Hepatocyte (in vitro differentiated cells): ENCODE measurements around the gene SDR42E2. TPM values are rescaled to one million over a fixed set of nuclear protein-coding genes. Genes with fewer than 3 reads are reported as not detected.

Experiments
- DNase-seq: peaks from one replicate; pipeline ENCODE4 v3.0.0-alpha.2; 2016; ENCODE audit warnings: low spot score
- H2AFZ ChIP-seq: fragments of 200-600 bp; sonication (generic); 2 replicates; pipeline ENCODE4 v1.6.0; 2016; ENCODE audit warnings: antibody characterized with exemption, mild to moderate bottlenecking
- H3K27ac ChIP-seq: fragments of 200-600 bp; sonication (generic); 2 replicates; pipeline ENCODE4 v1.5.1; 2016; ENCODE audit warnings: mild to moderate bottlenecking
- H3K27me3 ChIP-seq: fragments of 200-600 bp; sonication (generic); 2 replicates; pipeline ENCODE4 v1.6.1; 2016
- H3K36me3 ChIP-seq: fragments of 200-600 bp; sonication (generic); replicated peaks from 2 replicates; pipeline ENCODE4 v1.5.1; 2016; ENCODE audit warnings: low read depth; ENCODE audit not compliant: insufficient read depth
- H3K4me1 ChIP-seq: fragments of 200-600 bp; sonication (generic); 2 replicates; pipeline ENCODE4 v1.5.1; 2016; ENCODE audit warnings: mild to moderate bottlenecking, moderate library complexity; ENCODE audit not compliant: insufficient read depth
- H3K4me2 ChIP-seq: fragments of 200-600 bp; sonication (generic); 2 replicates; pipeline ENCODE4 v1.6.0; 2016
- H3K4me3 ChIP-seq: fragments of 200-600 bp; sonication (generic); 2 replicates; pipeline ENCODE4 v1.5.1; 2016; ENCODE audit warnings: mild to moderate bottlenecking
- H3K79me2 ChIP-seq: fragments of 200-600 bp; sonication (generic); 2 replicates; pipeline ENCODE4 v1.6.0; 2017; ENCODE audit warnings: mild to moderate bottlenecking
- H3K9me2 ChIP-seq: fragments of 200-600 bp; sonication (generic); replicated peaks from 2 replicates; pipeline ENCODE4 v1.6.0; 2017; ENCODE audit warnings: mild to moderate bottlenecking; ENCODE audit not compliant: insufficient read depth
- H3K9me3 ChIP-seq: fragments of 200-600 bp; sonication (generic); 2 replicates; pipeline ENCODE4 v1.5.1; 2016; ENCODE audit warnings: low read depth, mild to moderate bottlenecking
- H4K20me1 ChIP-seq: fragments of 200-600 bp; sonication (generic); 2 replicates; pipeline ENCODE4 v1.6.0; 2016; ENCODE audit warnings: mild to moderate bottlenecking; ENCODE audit not compliant: insufficient read depth, poor library complexity, severe bottlenecking
- EZH2 ChIP-seq: fragments of 200-600 bp; sonication (generic); IDR thresholded peaks from 2 replicates; pipeline ENCODE4 v1.6.1; 2016; ENCODE audit warnings: antibody characterized with exemption, mild to moderate bottlenecking, borderline replicate concordance
- EZH2phosphoT487 ChIP-seq: fragments of 200-600 bp; sonication (generic); IDR thresholded peaks from one replicate; pipeline ENCODE4 v1.6.1; 2018; ENCODE audit warnings: antibody characterized with exemption, mild to moderate bottlenecking, low read depth, moderate library complexity; ENCODE audit not compliant: unreplicated experiment, severe bottlenecking
- WGBS: methylation state at CpG from one replicate; pipeline ENCODE4 v1.1.6; 2016; ENCODE audit warnings: low lambda C conversion rate; ENCODE audit errors: missing lambda C conversion rate; 5-methylcytosine and 5-hydroxymethylcytosine counted together
- polyA plus RNA-seq: library from polyadenylated mRNA; unstranded; fragments of >200 nt; fragmentation: Nextera tagmentation; extraction: Ambion mirVana; gene quantifications from 2 replicates; pipeline ENCODE4 v1.2.1, GENCODE V29; 2016
- total RNA-seq: library from RNA; depleted of rRNA; stranded (reverse); fragments of >200 nt; gene quantifications from 2 replicates; pipeline ENCODE4 v1.2.3, GENCODE V29; 2014
- TF ChIP-seq, protein P1 (sequence below): fragments of 200-600 bp; sonication (generic); IDR thresholded peaks from 2 replicates; pipeline ENCODE4 v1.5.1; 2016; ENCODE audit warnings: antibody characterized with exemption, mild to moderate bottlenecking; ENCODE audit not compliant: poor library complexity

Gene SDR42E2
- total and polyA plus RNA-seq, 2 experiments from 2014 or later: not detected

DNA sequence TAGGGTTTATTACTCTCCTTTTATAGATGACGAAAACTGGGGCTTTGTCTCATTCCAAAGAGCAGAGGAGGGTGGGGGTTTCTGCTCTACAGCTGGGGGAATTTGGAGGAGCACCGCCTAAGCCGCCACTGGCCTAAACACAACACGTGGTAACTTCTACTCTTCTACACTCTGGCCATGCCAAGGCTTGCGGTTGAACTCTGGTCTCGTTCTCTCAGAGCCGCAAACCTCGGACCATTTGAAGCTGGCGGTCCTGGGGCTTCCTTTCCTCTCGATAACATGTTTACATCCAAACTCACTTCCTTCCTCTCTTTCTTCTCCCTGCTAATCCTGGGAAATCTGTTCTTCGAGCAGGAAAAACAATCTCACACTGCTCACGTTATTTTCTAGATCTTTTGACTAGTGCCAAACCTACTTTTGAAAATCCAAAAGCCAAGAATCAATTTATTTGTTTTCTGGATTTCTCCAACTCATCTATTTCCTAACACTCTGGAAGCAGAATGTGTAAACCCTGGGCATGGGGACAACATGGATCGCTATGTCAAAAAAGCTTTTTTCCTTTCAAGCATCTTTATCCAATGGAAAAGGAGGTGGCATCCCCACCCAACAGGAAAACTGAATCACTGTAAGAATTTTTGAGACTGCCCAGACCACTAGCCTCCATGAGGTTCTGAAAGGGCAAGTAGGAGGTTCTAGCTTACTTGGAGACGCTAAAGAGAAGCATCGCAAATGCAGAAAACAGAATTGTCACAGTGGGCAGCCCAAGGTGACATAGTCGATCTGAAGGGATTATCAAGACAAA, 30.2 kb downstream of the SDR42E2 start:
- WGBS: 64% methylated on average over 16 of the region's 16 CpGs
- peaks cover 17% of the 10 kb centered on the region for H3K4me1 ChIP-seq
- H2AFZ ChIP-seq: peak overlapping the region; percentile 58
- H3K9me3 ChIP-seq: no peaks in the 10 kb centered on the region
- peak; percentile 79 for DNase-seq
- peak overlapping the region; percentile 82 for H3K4me2 ChIP-seq
- TF ChIP-seq, protein P1, sequence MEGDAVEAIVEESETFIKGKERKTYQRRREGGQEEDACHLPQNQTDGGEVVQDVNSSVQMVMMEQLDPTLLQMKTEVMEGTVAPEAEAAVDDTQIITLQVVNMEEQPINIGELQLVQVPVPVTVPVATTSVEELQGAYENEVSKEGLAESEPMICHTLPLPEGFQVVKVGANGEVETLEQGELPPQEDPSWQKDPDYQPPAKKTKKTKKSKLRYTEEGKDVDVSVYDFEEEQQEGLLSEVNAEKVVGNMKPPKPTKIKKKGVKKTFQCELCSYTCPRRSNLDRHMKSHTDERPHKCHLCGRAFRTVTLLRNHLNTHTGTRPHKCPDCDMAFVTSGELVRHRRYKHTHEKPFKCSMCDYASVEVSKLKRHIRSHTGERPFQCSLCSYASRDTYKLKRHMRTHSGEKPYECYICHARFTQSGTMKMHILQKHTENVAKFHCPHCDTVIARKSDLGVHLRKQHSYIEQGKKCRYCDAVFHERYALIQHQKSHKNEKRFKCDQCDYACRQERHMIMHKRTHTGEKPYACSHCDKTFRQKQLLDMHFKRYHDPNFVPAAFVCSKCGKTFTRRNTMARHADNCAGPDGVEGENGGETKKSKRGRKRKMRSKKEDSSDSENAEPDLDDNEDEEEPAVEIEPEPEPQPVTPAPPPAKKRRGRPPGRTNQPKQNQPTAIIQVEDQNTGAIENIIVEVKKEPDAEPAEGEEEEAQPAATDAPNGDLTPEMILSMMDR: no peak
- no peak for TF ChIP-seq EZH2
- no peak for TF ChIP-seq EZH2phosphoT487
- H3K27ac ChIP-seq: peak overlapping the region; percentile 98
- H3K36me3 ChIP-seq: no peaks in the 10 kb centered on the region
- H3K9me2 ChIP-seq: no peaks in the 10 kb centered on the region
- no peaks in the 10 kb centered on the region for H3K27me3 ChIP-seq
- H3K4me3 ChIP-seq: peak overlapping the region; percentile 33
- no peaks in the 10 kb centered on the region for H3K79me2 ChIP-seq
- H4K20me1 ChIP-seq: no peaks in the 10 kb centered on the region

DNA sequence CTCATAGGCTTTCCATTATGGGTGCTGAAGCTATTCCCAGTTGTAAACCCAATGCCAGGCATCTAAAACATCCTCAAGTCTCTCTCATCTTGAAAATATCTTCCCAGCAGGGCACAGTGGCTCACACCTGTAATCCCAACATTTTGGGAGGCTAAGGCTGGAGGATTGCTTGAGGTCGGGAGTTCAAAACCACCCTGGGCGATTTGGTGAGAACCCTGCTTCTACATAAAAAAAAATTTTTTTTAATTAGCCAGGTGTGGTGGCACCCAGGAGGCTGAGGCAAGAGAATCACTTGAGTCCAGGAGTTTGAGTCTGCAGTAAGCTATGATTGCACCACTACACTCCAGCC, 30.7 kb downstream of the SDR42E2 start:
- peaks cover 17% of the 10 kb centered on the region for H3K4me1 ChIP-seq
- no peaks in the 10 kb centered on the region for H3K9me2 ChIP-seq
- no peak overlapping the region for H3K4me2 ChIP-seq
- DNase-seq: no peak
- H3K27me3 ChIP-seq: no peaks in the 10 kb centered on the region
- WGBS: 96% methylated on average over 2 of the region's 2 CpGs
- H3K4me3 ChIP-seq: no peak overlapping the region
- H3K9me3 ChIP-seq: no peaks in the 10 kb centered on the region
- TF ChIP-seq, protein P1: no peak
- no peak for TF ChIP-seq EZH2phosphoT487
- TF ChIP-seq EZH2: no peak
- H2AFZ ChIP-seq: no peak overlapping the region
- no peaks in the 10 kb centered on the region for H3K36me3 ChIP-seq
- H4K20me1 ChIP-seq: no peaks in the 10 kb centered on the region
- no peaks in the 10 kb centered on the region for H3K79me2 ChIP-seq
- H3K27ac ChIP-seq: peak overlapping the region; percentile 98

DNA sequence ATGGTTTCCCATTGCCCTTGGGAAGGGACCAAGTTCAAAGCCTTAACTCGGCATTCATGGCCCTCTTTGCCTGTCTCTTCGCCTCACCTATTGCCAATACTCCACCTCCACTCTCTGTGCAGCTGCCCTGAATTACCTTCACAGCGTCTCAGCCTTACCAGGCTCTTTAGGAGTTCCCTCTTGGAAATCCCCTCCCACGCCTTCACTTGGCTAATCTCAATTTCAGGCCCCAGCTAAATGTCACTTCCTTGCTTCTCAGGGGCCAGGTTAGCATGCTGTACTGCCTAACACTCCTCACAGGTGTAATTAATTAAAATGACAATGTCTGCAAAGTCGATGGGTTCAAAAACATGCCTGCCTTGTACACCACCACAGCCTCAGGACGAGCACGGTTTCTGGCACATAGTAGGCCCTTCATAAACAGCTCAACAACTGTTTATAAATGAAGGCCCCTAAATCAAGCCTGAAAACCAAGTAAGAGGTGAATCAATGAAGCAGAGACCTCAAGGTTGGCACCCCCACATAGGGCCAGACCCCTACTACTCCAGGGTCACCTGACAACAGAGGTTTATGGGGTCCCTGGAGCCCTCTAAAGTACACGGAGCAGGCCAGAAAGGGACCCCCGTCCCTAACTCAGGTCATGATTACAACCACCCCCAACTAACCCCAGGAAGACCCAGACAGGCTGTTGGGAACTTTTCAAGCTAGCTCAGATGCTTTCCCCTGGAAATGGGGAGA, 32.6 kb downstream of the SDR42E2 start:
- no peaks in the 10 kb centered on the region for H3K27me3 ChIP-seq
- H3K9me3 ChIP-seq: no peaks in the 10 kb centered on the region
- no peaks in the 10 kb centered on the region for H3K79me2 ChIP-seq
- H4K20me1 ChIP-seq: no peaks in the 10 kb centered on the region
- no peaks in the 10 kb centered on the region for H3K36me3 ChIP-seq
- H3K4me2 ChIP-seq: peak overlapping the region; percentile 26
- WGBS: 83% methylated on average over 9 of the region's 9 CpGs
- H3K9me2 ChIP-seq: no peaks in the 10 kb centered on the region
- no peak overlapping the region for H2AFZ ChIP-seq
- DNase-seq: no peak
- peaks cover 6% of the 10 kb centered on the region for H3K4me1 ChIP-seq
- TF ChIP-seq, protein P1: no peak
- no peak for TF ChIP-seq EZH2phosphoT487
- TF ChIP-seq EZH2: no peak
- H3K27ac ChIP-seq: peak overlapping the region; percentile 19
- no peak overlapping the region for H3K4me3 ChIP-seq
